ENCODE results near the gene SLC6A6.

GRCh38 chr3:14368146-14368545 is 34.3 kb upstream of the SLC6A6 start:
- TF ChIP-seq CTCF (IDR thresholded peaks at IDR 0.05), result no peak
- no peak for TF ChIP-seq POLR2A (IDR thresholded peaks at IDR 0.05)

Measured in breast epithelium (tissue), 3 donors.